PFSK-1 (cell line): Measurements from ENCODE around the gene GRK7.

ENCODE experiments used
- POLR2AphosphoS5 ChIP-seq: IDR thresholded peaks from 2 replicates; pipeline ENCODE4 v1.6.1; 2012; ENCODE audit warnings: low read depth, mild to moderate bottlenecking, control low read depth, low read length, moderate library complexity
- TF ChIP-seq, protein P1 (sequence below), 2 experiments: IDR thresholded peaks; 2 replicates each; pipeline versions ENCODE4 v1.6.1 to v1.8.0; 2011 to 2012; ENCODE audit warnings: low read depth in 2 of 2, low read length in 2 of 2, control low read depth in 1 of 2, inconsistent platforms in 1 of 2, mild to moderate bottlenecking in 1 of 2, moderate library complexity in 1 of 2; ENCODE audit not compliant: insufficient read depth in 1 of 2

DNA sequence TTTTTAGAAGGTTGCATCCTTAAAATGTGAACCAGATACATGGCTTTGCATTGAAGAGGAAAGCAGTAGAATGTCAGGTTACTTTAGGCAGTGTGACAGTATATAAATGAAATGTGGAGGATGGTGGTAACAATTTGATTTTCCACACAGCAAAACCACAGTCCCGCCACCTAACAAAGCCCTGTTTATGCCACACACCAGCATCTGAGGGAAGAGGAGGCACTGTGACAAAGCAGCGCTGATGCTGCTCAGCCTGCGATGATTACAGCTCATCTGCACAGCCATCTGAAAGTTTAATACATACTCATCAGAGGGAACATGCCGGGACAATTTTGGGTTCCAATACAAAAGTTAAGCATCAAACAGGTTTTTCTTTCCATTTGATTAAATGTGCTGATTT lies 16.2 kb upstream of the GRK7 start:
- TF ChIP-seq POLR2AphosphoS5 = no peak
- TF ChIP-seq, protein P1, sequence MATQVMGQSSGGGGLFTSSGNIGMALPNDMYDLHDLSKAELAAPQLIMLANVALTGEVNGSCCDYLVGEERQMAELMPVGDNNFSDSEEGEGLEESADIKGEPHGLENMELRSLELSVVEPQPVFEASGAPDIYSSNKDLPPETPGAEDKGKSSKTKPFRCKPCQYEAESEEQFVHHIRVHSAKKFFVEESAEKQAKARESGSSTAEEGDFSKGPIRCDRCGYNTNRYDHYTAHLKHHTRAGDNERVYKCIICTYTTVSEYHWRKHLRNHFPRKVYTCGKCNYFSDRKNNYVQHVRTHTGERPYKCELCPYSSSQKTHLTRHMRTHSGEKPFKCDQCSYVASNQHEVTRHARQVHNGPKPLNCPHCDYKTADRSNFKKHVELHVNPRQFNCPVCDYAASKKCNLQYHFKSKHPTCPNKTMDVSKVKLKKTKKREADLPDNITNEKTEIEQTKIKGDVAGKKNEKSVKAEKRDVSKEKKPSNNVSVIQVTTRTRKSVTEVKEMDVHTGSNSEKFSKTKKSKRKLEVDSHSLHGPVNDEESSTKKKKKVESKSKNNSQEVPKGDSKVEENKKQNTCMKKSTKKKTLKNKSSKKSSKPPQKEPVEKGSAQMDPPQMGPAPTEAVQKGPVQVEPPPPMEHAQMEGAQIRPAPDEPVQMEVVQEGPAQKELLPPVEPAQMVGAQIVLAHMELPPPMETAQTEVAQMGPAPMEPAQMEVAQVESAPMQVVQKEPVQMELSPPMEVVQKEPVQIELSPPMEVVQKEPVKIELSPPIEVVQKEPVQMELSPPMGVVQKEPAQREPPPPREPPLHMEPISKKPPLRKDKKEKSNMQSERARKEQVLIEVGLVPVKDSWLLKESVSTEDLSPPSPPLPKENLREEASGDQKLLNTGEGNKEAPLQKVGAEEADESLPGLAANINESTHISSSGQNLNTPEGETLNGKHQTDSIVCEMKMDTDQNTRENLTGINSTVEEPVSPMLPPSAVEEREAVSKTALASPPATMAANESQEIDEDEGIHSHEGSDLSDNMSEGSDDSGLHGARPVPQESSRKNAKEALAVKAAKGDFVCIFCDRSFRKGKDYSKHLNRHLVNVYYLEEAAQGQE (IDR thresholded peaks at IDR 0.05; ENCODE audit: insufficient read depth in 1 of 2, low read depth in 2 of 2, low read length in 2 of 2) = no peak
